AG04450 (cell line): ENCODE results near the gene C3orf18. TPM values are rescaled to one million over a fixed set of nuclear protein-coding genes. Genes with fewer than 3 reads are reported as not detected.

Experiments used
- CTCF ChIA-PET: fragments of 300-600, 350-600 bp; formaldehyde crosslinking; extraction: SDS; loops from one replicate; lab custom pipeline; 2022; ENCODE audit warnings: antibody characterized with exemption, inconsistent platforms; lab: Charles Lee
- POLR2A ChIA-PET: fragments of 350-600 bp; formaldehyde crosslinking; extraction: SDS; loops from one replicate; lab custom pipeline; 2021; ENCODE audit warnings: antibody characterized with exemption, inconsistent platforms; lab: Yijun Ruan, JAX
- DNase-seq: peaks from one replicate; pipeline ENCODE4 v3.0.0-alpha.2; 2011; ENCODE audit warnings: low read depth, low spot score
- H3K27ac ChIP-seq: one replicate; pipeline ENCODE4 v1.5.1; 2012; ENCODE audit warnings: low read depth, low read length, control low read depth
- H3K27me3 ChIP-seq: one replicate; pipeline ENCODE4 v1.6.0; 2012; ENCODE audit warnings: low read length; ENCODE audit not compliant: control insufficient read depth, insufficient read depth
- H3K4me3 ChIP-seq: 2 replicates; pipeline ENCODE4 v1.5.1; 2011; ENCODE audit warnings: mild to moderate bottlenecking, low read depth, low read length, control low read depth
- H3K9me3 ChIP-seq: 2 replicates; pipeline ENCODE4 v1.5.1; 2012; ENCODE audit warnings: low read length; ENCODE audit not compliant: control insufficient read depth, insufficient read depth
- polyA plus RNA-seq: library from polyadenylated mRNA; depleted of rRNA; stranded (reverse); fragments of >200 nt; gene quantifications from 2 replicates; pipeline ENCODE4 v1.2.3, GENCODE V29; 2011
- TF ChIP-seq, protein P1 (sequence below): IDR thresholded peaks from 2 replicates; pipeline ENCODE4 v1.5.1; 2011; ENCODE audit warnings: low read depth, low read length, control low read depth, inconsistent platforms

Gene C3orf18
- polyA plus RNA-seq, 1 experiment = 10.0 TPM

GRCh38 chr3:50524746-50525145 is 42.8 kb downstream of the C3orf18 start:
- DNase-seq = no peak
- TF ChIP-seq, protein P1, sequence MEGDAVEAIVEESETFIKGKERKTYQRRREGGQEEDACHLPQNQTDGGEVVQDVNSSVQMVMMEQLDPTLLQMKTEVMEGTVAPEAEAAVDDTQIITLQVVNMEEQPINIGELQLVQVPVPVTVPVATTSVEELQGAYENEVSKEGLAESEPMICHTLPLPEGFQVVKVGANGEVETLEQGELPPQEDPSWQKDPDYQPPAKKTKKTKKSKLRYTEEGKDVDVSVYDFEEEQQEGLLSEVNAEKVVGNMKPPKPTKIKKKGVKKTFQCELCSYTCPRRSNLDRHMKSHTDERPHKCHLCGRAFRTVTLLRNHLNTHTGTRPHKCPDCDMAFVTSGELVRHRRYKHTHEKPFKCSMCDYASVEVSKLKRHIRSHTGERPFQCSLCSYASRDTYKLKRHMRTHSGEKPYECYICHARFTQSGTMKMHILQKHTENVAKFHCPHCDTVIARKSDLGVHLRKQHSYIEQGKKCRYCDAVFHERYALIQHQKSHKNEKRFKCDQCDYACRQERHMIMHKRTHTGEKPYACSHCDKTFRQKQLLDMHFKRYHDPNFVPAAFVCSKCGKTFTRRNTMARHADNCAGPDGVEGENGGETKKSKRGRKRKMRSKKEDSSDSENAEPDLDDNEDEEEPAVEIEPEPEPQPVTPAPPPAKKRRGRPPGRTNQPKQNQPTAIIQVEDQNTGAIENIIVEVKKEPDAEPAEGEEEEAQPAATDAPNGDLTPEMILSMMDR = no peak
- Histone ChIP-seq H3K27me3 (peaks cover 40% of the 10 kb centered on the region), H3K9me3 (no peaks in the 10 kb centered on the region), H3K27ac (no peak overlapping the region), H3K4me3 (no peak overlapping the region)
- ChIA-PET CTCF (interaction anchor here (0.7 kb wide), 1 partner anchor 18 kb away, joined by 4 read pairs; no protein-coding TSS in a partner anchor), POLR2A (no interaction called here)

DNA sequence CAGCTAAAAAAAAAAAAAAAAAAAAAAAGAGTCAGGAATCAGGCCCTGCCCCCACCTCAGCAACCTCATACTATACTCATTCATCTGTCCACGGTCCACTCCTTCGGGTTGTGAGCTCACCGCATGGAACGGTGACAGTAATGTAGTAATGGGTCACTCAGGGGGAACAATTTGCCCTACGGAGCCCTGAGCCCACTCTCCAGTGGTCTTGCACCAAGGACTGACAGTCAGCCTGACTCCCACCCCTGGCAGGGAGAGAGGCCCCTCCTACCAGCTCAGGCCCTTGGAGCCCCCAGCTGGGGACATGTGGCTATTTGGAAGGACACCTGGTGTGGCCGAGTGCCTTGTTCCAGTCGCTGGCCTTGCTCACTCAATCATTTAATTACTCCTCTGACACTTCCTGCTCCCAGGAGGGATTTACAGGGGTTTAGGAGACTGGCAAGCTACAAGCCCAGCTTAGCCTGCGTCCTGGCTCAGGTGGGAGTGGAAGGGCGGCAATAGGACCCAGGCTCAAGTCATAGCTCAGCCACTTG is 44.2 kb downstream of the C3orf18 start:
- ChIA-PET POLR2A (interaction anchor here (0.6 kb wide), 1 partner anchor 809 kb away, joined by 4 read pairs; no protein-coding TSS in a partner anchor), CTCF (interaction anchor here (0.7 to 1.1 kb wide), 3 partner anchors 19 to 95 kb away, joined by 3 to 4 read pairs (median 3); no protein-coding TSS in a partner anchor)
- Histone ChIP-seq H3K4me3 (no peak overlapping the region), H3K9me3 (no peaks in the 10 kb centered on the region), H3K27me3 (peaks cover 43% of the 10 kb centered on the region), H3K27ac (no peak overlapping the region)
- DNase-seq = no peak
- TF ChIP-seq, protein P1 = no peak

DNA sequence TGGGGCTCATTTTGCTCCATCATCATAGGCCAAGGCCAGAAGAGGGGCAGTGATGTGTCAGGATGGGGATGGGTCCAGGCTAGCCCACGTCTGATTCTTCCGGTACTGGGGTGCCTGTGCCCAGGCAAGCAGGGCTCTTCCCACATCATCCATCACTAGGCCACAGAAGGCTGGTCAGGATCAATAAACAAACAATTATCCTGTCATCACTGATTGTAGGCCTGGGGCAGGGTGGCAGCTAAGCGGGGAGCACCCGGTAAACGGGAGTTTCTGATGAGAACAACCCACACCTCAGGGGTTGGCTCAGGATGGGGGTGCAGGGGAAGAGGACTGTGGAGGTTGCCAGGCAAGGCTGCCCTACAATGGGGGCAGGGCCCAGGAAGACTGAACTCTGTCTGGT is 46.0 kb downstream of the C3orf18 start:
- H3K27me3 ChIP-seq = peaks cover 50% of the 10 kb centered on the region
- POLR2A ChIA-PET = no interaction called here
- H3K27ac ChIP-seq = no peak overlapping the region
- CTCF ChIA-PET = interaction anchor here (1.0 to 1.4 kb wide), 3 partner anchors 16 to 22 kb away, joined by 3 read pairs; no protein-coding TSS in a partner anchor
- no peak overlapping the region for H3K4me3 ChIP-seq
- H3K9me3 ChIP-seq = no peaks in the 10 kb centered on the region
- TF ChIP-seq, protein P1 = no peak
- DNase-seq = no peak

DNA sequence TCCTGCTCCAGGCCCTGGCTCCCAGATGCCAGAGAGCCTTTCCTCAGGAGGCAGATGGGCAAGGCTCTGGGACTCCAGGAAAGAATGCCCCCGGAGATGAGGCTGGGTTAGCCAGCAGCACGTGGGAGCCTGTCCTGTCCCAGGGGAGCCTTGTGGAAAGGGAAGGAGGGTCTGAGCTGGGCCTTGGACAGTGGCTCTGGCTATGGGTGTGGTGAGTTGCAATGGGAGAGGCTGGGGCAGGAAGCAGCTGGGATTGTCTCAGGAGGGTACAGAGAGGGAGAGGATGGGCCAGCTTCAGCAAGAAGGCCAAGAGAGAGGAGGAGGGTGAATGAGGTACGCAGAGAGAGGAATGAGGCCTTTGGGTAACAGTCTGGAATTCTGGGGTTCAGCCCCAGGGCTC is 46.7 kb downstream of the C3orf18 start:
- H3K4me3 ChIP-seq = no peak overlapping the region
- TF ChIP-seq, protein P1 = no peak
- DNase-seq = no peak
- no peak overlapping the region for H3K27ac ChIP-seq
- H3K9me3 ChIP-seq = no peaks in the 10 kb centered on the region
- peaks cover 53% of the 10 kb centered on the region for H3K27me3 ChIP-seq
- ChIA-PET POLR2A (interaction anchor here (0.5 kb wide), 1 partner anchor 43 kb away, joined by 4 read pairs; no protein-coding TSS in a partner anchor), CTCF (interaction anchor here (1.4 kb wide), 1 partner anchor 23 kb away, joined by 3 read pairs; no protein-coding TSS in a partner anchor)

GRCh38 chr3:50519471-50520089 is 48.0 kb downstream of the C3orf18 start:
- POLR2A ChIA-PET = no interaction called here
- CTCF ChIA-PET = interaction anchor here (0.9 to 1.5 kb wide), 3 partner anchors 11 to 95 kb away, joined by 3 to 4 read pairs (median 4); no protein-coding TSS in a partner anchor

More at GRCh38 chr3:50519471-50520089, 48.0 kb downstream of the C3orf18 start:
- TF ChIP-seq, protein P1 = peak; percentile 89
- Histone ChIP-seq H3K4me3 (no peak overlapping the region), H3K27me3 (peaks cover 55% of the 10 kb centered on the region), H3K27ac (no peak overlapping the region), H3K9me3 (no peaks in the 10 kb centered on the region)
- no peak for DNase-seq
